ENCODE measurements around the gene TMEM141. TPM values are rescaled to one million over a fixed set of nuclear protein-coding genes. Genes with fewer than 3 reads are reported as not detected.
"Not testable (repeated sequence)": the region's sequence is repeated elsewhere in the genome, so short reads cannot be mapped to it uniquely, and the experiment has no call there.

Gene TMEM141
- polyA plus RNA-seq, 4 donors: 148 to 518 (median 194) TPM

- FAIRE-seq; H3K4me3 ChIP-seq (ENCODE audit: low read depth in 1 of 3, low read length in 3 of 3); H3K27me3 ChIP-seq (ENCODE audit: control insufficient read depth in 3 of 3, insufficient read depth in 3 of 3, low read length in 3 of 3); H3K9me3 ChIP-seq (ENCODE audit: control insufficient read depth in 2 of 2, insufficient read depth in 1 of 2, low read depth in 1 of 2, low read length in 1 of 2): not testable (repeated sequence)
- 9 to 19% (median 11%) methylated on average over 10 of the region's 10 CpGs for WGBS, 3 donors
- peak; percentile 29 to 86 for DNase-seq
- Histone ChIP-seq H3K4me1 (ENCODE audit: control insufficient read depth in 3 of 3, insufficient read depth in 2 of 3, low read depth in 1 of 3, low read length in 2 of 3) (peaks cover 0 to 78% (median 3%) of the 10 kb centered on the region in 3 donors), H3K27ac (ENCODE audit: low read depth in 1 of 3, low read length in 2 of 3) (peak overlapping the region in 1 of 3 donors; percentile 100), H3K36me3 (ENCODE audit: control insufficient read depth in 3 of 3, insufficient read depth in 2 of 3, low read depth in 1 of 3, low read length in 3 of 3) (peaks cover 0 to 36% (median 0%) of the 10 kb centered on the region in 3 donors)
Measured at GRCh38 chr9:136796775-136797347, 5.7 kb downstream of the TMEM141 start.

GRCh38 chr9:136798708-136799078, 7.5 kb downstream of the TMEM141 start:
- no peak for DNase-seq
- Histone ChIP-seq H3K27ac (ENCODE audit: low read depth in 1 of 3, low read length in 2 of 3) (peak overlapping the region in 1 of 3 donors; percentile 95), H3K27me3 (ENCODE audit: control insufficient read depth in 3 of 3, insufficient read depth in 3 of 3, low read length in 3 of 3) (peaks cover 0 to 4% (median 3%) of the 10 kb centered on the region in 3 donors), H3K36me3 (ENCODE audit: control insufficient read depth in 3 of 3, insufficient read depth in 2 of 3, low read depth in 1 of 3, low read length in 3 of 3) (peaks cover 0 to 28% (median 0%) of the 10 kb centered on the region in 3 donors), H3K4me1 (ENCODE audit: control insufficient read depth in 3 of 3, insufficient read depth in 2 of 3, low read depth in 1 of 3, low read length in 2 of 3) (peaks cover 0 to 61% (median 3%) of the 10 kb centered on the region in 3 donors), H3K9me3 (ENCODE audit: control insufficient read depth in 2 of 2, insufficient read depth in 1 of 2, low read depth in 1 of 2, low read length in 1 of 2) (no peaks in the 10 kb centered on the region), H3K4me3 (ENCODE audit: low read depth in 1 of 3, low read length in 3 of 3) (peak overlapping the region in 1 of 3 donors; percentile 64)
- FAIRE-seq: no peak
- WGBS, 3 donors: 48 to 76% (median 59%) methylated on average over 4 to 6 of the region's 6 CpGs

- peaks cover 0 to 4% (median 3%) of the 10 kb centered on the region in 3 donors for H3K27me3 ChIP-seq (ENCODE audit: control insufficient read depth in 3 of 3, insufficient read depth in 3 of 3, low read length in 3 of 3)
- no peaks in the 10 kb centered on the region for H3K9me3 ChIP-seq (ENCODE audit: control insufficient read depth in 2 of 2, insufficient read depth in 1 of 2, low read depth in 1 of 2, low read length in 1 of 2)
- H3K36me3 ChIP-seq (ENCODE audit: control insufficient read depth in 3 of 3, insufficient read depth in 2 of 3, low read depth in 1 of 3, low read length in 3 of 3): peaks cover 0 to 27% (median 0%) of the 10 kb centered on the region in 3 donors
- no peak for FAIRE-seq
- peak overlapping the region; percentile 33 to 64 (median 46) for H3K4me3 ChIP-seq (ENCODE audit: low read depth in 1 of 3, low read length in 3 of 3)
- H3K27ac ChIP-seq (ENCODE audit: low read depth in 1 of 3, low read length in 2 of 3): peak overlapping the region in 1 of 3 donors; percentile 95
- 2 to 26% (median 17%) methylated on average over 30 to 35 of the region's 35 CpGs for WGBS, 3 donors
- H3K4me1 ChIP-seq (ENCODE audit: control insufficient read depth in 3 of 3, insufficient read depth in 2 of 3, low read depth in 1 of 3, low read length in 2 of 3): peaks cover 0 to 55% (median 3%) of the 10 kb centered on the region in 3 donors
- DNase-seq: peak; percentile 47 to 84
Measured at GRCh38 chr9:136799079-136799853, 8.1 kb downstream of the TMEM141 start.

GRCh38 chr9:136799854-136800657, 8.9 kb downstream of the TMEM141 start:
- Histone ChIP-seq H3K4me1 (ENCODE audit: control insufficient read depth in 3 of 3, insufficient read depth in 2 of 3, low read depth in 1 of 3, low read length in 2 of 3) (peaks cover 0 to 47% (median 3%) of the 10 kb centered on the region in 3 donors), H3K4me3 (ENCODE audit: low read depth in 1 of 3, low read length in 3 of 3) (peak overlapping the region; percentile 33 to 64 (median 46)), H3K27ac (ENCODE audit: low read depth in 1 of 3, low read length in 2 of 3) (peak overlapping the region in 2 of 3 donors; percentile 43 to 95), H3K27me3 (ENCODE audit: control insufficient read depth in 3 of 3, insufficient read depth in 3 of 3, low read length in 3 of 3) (peaks cover 0 to 4% (median 3%) of the 10 kb centered on the region in 3 donors), H3K36me3 (ENCODE audit: control insufficient read depth in 3 of 3, insufficient read depth in 2 of 3, low read depth in 1 of 3, low read length in 3 of 3) (peaks cover 0 to 27% (median 0%) of the 10 kb centered on the region in 3 donors), H3K9me3 (ENCODE audit: control insufficient read depth in 2 of 2, insufficient read depth in 1 of 2, low read depth in 1 of 2, low read length in 1 of 2) (no peaks in the 10 kb centered on the region)
- peak; percentile 92 to 96 for DNase-seq
- no peak for FAIRE-seq
- 0 to 1% (median 0%) methylated on average over 44 to 63 of the region's 63 CpGs for WGBS, 3 donors

GRCh38 chr9:136802321-136802720, 11.2 kb downstream of the TMEM141 start:
- H3K4me3 ChIP-seq (ENCODE audit: low read depth in 1 of 3, low read length in 3 of 3): no peak overlapping the region
- H3K27ac ChIP-seq (ENCODE audit: low read depth in 1 of 3, low read length in 2 of 3): no peak overlapping the region
- 61 to 83% (median 78%) methylated on average over 6 of the region's 6 CpGs for WGBS, 3 donors
- FAIRE-seq (no peak), DNase-seq (no peak)
- H3K9me3 ChIP-seq (ENCODE audit: control insufficient read depth in 2 of 2, insufficient read depth in 1 of 2, low read depth in 1 of 2, low read length in 1 of 2): no peaks in the 10 kb centered on the region
- H3K36me3 ChIP-seq (ENCODE audit: control insufficient read depth in 3 of 3, insufficient read depth in 2 of 3, low read depth in 1 of 3, low read length in 3 of 3): peaks cover 0 to 41% (median 0%) of the 10 kb centered on the region in 3 donors
- peaks cover 0 to 4% (median 3%) of the 10 kb centered on the region in 3 donors for H3K27me3 ChIP-seq (ENCODE audit: control insufficient read depth in 3 of 3, insufficient read depth in 3 of 3, low read length in 3 of 3)
- peaks cover 4 to 37% (median 5%) of the 10 kb centered on the region in 3 donors for H3K4me1 ChIP-seq (ENCODE audit: control insufficient read depth in 3 of 3, insufficient read depth in 2 of 3, low read depth in 1 of 3, low read length in 2 of 3)

GRCh38 chr9:136803009-136803550, 11.9 kb downstream of the TMEM141 start:
- not testable (repeated sequence) for FAIRE-seq; H3K9me3 ChIP-seq (ENCODE audit: control insufficient read depth in 2 of 2, insufficient read depth in 1 of 2, low read depth in 1 of 2, low read length in 1 of 2); H3K27me3 ChIP-seq (ENCODE audit: control insufficient read depth in 3 of 3, insufficient read depth in 3 of 3, low read length in 3 of 3); DNase-seq; H3K4me3 ChIP-seq (ENCODE audit: low read depth in 1 of 3, low read length in 3 of 3); H3K27ac ChIP-seq (ENCODE audit: low read depth in 1 of 3, low read length in 2 of 3)
- H3K36me3 ChIP-seq (ENCODE audit: control insufficient read depth in 3 of 3, insufficient read depth in 2 of 3, low read depth in 1 of 3, low read length in 3 of 3): peaks cover 0 to 41% (median 0%) of the 10 kb centered on the region in 3 donors
- peaks cover 4 to 32% (median 5%) of the 10 kb centered on the region in 3 donors for H3K4me1 ChIP-seq (ENCODE audit: control insufficient read depth in 3 of 3, insufficient read depth in 2 of 3, low read depth in 1 of 3, low read length in 2 of 3)
- 88 to 94% (median 91%) methylated on average over 6 to 8 of the region's 9 CpGs for WGBS, 3 donors

- 87 to 90% (median 87%) methylated on average over 21 to 22 of the region's 22 CpGs for WGBS, 3 donors
- FAIRE-seq: no peak
- peaks cover 0 to 41% (median 0%) of the 10 kb centered on the region in 3 donors for H3K36me3 ChIP-seq (ENCODE audit: control insufficient read depth in 3 of 3, insufficient read depth in 2 of 3, low read depth in 1 of 3, low read length in 3 of 3)
Measured at GRCh38 chr9:136803551-136804508, 12.7 kb downstream of the TMEM141 start.

More at GRCh38 chr9:136803551-136804508, 12.7 kb downstream of the TMEM141 start:
- Histone ChIP-seq H3K4me3 (ENCODE audit: low read depth in 1 of 3, low read length in 3 of 3) (no peak overlapping the region), H3K27ac (ENCODE audit: low read depth in 1 of 3, low read length in 2 of 3) (no peak overlapping the region), H3K9me3 (ENCODE audit: control insufficient read depth in 2 of 2, insufficient read depth in 1 of 2, low read depth in 1 of 2, low read length in 1 of 2) (no peaks in the 10 kb centered on the region), H3K27me3 (ENCODE audit: control insufficient read depth in 3 of 3, insufficient read depth in 3 of 3, low read length in 3 of 3) (peaks cover 0 to 4% (median 3%) of the 10 kb centered on the region in 3 donors), H3K4me1 (ENCODE audit: control insufficient read depth in 3 of 3, insufficient read depth in 2 of 3, low read depth in 1 of 3, low read length in 2 of 3) (peaks cover 4 to 27% (median 5%) of the 10 kb centered on the region in 3 donors)
- no peak for DNase-seq

Data from small intestine (tissue), 7 donors.